ENCODE results near the gene DHCR7. TPM values are rescaled to one million over a fixed set of nuclear protein-coding genes. Genes with fewer than 3 reads are reported as not detected.

DHCR7 gene, protein sequence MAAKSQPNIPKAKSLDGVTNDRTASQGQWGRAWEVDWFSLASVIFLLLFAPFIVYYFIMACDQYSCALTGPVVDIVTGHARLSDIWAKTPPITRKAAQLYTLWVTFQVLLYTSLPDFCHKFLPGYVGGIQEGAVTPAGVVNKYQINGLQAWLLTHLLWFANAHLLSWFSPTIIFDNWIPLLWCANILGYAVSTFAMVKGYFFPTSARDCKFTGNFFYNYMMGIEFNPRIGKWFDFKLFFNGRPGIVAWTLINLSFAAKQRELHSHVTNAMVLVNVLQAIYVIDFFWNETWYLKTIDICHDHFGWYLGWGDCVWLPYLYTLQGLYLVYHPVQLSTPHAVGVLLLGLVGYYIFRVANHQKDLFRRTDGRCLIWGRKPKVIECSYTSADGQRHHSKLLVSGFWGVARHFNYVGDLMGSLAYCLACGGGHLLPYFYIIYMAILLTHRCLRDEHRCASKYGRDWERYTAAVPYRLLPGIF
- 10 to 100 TPM in 3 of 4 donors, 1 to 10 TPM in 1; 9.0 to 23.8 (median 17.9) TPM for total RNA-seq

GRCh38 chr11:71448257-71449171 lies at the start of gene DHCR7:
TSS of gene DHCR7 (minus strand) at chr11:71448393. CDS start at chr11:71444952, 3,441 bp downstream.
- TF ChIP-seq, protein P1, sequence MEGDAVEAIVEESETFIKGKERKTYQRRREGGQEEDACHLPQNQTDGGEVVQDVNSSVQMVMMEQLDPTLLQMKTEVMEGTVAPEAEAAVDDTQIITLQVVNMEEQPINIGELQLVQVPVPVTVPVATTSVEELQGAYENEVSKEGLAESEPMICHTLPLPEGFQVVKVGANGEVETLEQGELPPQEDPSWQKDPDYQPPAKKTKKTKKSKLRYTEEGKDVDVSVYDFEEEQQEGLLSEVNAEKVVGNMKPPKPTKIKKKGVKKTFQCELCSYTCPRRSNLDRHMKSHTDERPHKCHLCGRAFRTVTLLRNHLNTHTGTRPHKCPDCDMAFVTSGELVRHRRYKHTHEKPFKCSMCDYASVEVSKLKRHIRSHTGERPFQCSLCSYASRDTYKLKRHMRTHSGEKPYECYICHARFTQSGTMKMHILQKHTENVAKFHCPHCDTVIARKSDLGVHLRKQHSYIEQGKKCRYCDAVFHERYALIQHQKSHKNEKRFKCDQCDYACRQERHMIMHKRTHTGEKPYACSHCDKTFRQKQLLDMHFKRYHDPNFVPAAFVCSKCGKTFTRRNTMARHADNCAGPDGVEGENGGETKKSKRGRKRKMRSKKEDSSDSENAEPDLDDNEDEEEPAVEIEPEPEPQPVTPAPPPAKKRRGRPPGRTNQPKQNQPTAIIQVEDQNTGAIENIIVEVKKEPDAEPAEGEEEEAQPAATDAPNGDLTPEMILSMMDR (IDR thresholded peaks at IDR 0.05; ENCODE audit: low read depth), result no peak

GRCh38 chr11:71496421-71496820 lies 48.2 kb upstream of the DHCR7 start:
- TF ChIP-seq, protein P1 (IDR thresholded peaks at IDR 0.05; ENCODE audit: low read depth), result no peak

DNA sequence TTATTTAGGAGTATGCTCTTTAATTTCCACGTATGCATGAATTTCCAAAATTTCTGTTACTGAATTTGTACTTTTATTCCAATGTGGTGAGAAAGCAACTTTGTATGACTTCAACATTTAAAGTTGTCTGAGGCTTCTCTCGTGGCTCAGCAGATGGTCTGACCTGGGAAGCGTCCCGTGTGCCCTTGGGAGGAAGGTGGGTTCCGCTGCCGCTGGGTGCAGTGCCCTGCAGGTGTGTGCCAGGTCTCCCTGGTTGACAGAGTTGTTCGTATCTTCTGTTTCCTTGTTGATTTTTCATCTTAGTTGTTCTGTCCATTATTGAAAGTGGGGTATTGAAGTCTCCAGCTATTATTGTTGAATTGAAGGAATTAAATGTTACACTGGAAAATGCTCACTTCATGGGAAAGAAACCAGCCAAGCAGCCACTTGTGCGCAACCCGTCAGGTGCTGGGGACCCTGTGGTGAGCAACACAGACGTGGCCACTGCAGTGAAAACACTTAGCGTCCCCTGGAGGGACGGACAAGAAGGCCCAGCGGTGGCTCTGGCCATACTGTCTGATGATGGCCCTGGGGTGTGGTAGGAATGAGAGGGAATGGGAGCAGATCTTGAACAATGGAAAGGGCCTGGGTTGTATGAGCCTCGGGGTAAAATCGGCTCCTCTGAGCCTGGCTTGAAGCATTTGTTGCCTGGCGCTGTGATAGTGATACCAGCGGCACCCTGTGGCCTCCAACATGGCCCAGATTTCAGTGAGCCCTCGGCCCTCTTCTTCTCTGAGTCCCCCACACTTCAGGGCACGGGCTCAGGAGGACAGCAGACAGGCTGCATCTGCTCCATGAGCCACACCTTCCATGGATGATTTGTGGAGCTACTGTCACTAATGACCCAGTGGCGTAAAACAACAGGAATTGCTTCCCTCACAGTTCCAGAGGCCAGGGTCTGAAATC lies 47.4 kb upstream of the DHCR7 start:
- TF ChIP-seq, protein P1 (IDR thresholded peaks at IDR 0.05; ENCODE audit: low read depth), result no peak

DNA sequence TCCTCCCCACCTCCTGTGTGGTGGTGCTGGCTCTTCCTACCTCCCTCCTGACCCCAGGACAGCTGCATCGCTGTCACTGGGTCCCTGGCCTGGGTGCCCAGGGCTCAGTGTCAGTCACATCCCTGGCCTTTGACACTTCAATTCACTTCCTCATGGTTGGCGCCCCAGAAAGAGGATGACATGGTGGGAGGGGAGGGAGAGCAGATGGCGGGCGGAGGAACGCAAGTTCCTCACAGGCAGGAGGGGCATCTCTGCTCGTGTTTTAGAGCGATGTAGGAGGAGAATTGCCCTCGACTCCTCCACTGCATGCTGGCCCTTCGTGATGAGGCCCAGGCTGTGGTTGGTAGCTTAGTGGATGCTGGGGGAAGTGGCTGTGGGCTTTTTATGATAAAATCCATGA lies 43.7 kb upstream of the DHCR7 start:
- TF ChIP-seq, protein P1 (IDR thresholded peaks at IDR 0.05; ENCODE audit: low read depth), result no peak

DNA sequence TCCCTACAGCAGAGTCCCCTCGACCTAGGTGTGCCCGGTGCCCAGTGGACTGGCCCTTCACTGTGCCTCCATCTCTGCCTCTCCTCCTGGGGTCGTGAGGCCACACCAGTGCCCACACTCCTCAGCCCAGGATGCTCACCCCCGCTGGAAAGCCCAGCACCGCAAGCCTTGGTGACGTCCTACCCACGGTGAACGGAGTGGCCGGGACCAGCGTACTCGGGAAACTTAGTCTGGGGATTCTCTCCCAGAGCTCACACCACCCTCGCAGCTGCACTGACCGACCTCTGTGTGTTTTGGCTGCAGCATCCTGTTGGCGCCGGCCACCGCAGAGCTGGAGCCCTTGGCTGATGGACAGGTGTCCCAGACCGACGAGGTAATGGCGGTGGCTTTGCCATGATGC lies 43.3 kb upstream of the DHCR7 start:
- TF ChIP-seq, protein P1 (IDR thresholded peaks at IDR 0.05; ENCODE audit: low read depth), result no peak

DNA sequence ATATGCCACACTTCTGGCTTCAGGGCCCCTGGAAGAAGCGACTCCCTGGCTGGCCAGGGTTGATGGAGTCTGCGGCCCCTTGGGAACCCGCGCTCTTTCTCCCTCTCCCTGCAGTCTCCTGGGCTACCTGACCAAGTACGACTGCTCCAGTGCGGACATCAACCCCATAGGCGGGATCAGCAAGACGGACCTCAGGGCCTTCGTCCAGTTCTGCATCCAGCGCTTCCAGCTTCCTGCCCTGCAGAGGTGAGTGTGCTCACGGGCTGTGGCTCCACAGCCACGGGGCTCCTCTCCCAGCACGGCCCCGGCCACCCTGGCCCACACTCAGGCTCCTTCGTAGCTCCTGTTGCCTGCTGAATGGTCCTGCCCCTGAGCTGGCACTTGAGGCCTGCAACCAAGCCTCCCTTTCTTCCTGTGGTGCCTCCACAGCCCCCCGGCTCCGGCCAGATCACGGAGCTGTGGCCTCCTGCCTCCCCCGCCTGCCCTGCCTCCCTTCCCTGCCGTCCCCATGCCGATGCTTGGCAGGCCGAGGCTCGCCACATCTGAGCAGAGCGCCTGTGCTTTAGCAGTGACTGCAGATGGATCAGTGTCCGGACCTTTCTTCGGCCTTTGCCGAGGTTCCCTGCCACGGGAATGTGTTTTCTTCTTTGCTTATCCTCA lies 42.7 kb upstream of the DHCR7 start:
- TF ChIP-seq, protein P1 (IDR thresholded peaks at IDR 0.05; ENCODE audit: low read depth), result no peak
